ENCODE results near the gene TMEM266.

DNA sequence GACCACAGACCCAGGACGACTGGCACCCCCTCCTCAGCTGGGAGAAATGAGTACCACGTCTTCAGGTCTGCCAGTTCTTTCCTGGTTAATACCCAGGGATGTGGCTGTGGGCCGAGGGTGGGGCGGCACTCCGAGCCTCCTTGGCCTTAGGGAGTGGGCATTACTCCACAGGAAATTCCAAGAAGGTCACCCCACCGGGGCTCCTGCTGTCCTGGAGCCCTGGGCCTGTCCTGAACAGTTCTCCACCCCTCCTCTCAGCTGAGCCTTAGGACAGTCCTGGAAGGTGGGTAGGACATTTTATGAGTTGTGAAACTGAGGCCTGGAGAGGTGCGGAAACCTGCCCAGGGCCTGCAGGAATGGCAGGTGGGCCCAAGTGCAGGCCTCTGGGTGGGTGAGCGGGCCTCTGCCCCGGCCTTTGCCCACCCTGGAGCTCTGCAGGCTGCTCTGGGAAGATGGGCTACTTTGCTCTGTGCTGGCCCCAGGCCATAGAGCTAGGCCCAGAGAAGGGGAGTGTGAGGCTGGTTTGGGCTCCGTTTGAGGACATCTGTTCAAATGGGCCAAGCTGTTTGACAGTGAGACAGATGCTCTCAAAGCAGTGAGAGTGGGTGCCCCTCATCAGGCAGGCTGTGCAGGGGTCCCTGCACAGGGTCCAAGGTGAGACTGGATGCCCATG, 103.1 kb downstream of the TMEM266 start:
- TF ChIP-seq, protein P1, sequence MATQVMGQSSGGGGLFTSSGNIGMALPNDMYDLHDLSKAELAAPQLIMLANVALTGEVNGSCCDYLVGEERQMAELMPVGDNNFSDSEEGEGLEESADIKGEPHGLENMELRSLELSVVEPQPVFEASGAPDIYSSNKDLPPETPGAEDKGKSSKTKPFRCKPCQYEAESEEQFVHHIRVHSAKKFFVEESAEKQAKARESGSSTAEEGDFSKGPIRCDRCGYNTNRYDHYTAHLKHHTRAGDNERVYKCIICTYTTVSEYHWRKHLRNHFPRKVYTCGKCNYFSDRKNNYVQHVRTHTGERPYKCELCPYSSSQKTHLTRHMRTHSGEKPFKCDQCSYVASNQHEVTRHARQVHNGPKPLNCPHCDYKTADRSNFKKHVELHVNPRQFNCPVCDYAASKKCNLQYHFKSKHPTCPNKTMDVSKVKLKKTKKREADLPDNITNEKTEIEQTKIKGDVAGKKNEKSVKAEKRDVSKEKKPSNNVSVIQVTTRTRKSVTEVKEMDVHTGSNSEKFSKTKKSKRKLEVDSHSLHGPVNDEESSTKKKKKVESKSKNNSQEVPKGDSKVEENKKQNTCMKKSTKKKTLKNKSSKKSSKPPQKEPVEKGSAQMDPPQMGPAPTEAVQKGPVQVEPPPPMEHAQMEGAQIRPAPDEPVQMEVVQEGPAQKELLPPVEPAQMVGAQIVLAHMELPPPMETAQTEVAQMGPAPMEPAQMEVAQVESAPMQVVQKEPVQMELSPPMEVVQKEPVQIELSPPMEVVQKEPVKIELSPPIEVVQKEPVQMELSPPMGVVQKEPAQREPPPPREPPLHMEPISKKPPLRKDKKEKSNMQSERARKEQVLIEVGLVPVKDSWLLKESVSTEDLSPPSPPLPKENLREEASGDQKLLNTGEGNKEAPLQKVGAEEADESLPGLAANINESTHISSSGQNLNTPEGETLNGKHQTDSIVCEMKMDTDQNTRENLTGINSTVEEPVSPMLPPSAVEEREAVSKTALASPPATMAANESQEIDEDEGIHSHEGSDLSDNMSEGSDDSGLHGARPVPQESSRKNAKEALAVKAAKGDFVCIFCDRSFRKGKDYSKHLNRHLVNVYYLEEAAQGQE (IDR thresholded peaks at IDR 0.05; ENCODE audit: unreplicated experiment) = no peak
- TF ChIP-seq, protein P2, sequence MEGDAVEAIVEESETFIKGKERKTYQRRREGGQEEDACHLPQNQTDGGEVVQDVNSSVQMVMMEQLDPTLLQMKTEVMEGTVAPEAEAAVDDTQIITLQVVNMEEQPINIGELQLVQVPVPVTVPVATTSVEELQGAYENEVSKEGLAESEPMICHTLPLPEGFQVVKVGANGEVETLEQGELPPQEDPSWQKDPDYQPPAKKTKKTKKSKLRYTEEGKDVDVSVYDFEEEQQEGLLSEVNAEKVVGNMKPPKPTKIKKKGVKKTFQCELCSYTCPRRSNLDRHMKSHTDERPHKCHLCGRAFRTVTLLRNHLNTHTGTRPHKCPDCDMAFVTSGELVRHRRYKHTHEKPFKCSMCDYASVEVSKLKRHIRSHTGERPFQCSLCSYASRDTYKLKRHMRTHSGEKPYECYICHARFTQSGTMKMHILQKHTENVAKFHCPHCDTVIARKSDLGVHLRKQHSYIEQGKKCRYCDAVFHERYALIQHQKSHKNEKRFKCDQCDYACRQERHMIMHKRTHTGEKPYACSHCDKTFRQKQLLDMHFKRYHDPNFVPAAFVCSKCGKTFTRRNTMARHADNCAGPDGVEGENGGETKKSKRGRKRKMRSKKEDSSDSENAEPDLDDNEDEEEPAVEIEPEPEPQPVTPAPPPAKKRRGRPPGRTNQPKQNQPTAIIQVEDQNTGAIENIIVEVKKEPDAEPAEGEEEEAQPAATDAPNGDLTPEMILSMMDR (conservative IDR thresholded peaks at IDR 0.05; ENCODE audit: low read depth in 2 of 2) = no peak
- TF ChIP-seq EZH2phosphoT487 (IDR thresholded peaks at IDR 0.05; ENCODE audit: unreplicated experiment) = no peak
- no peak for TF ChIP-seq ZNF331 (CRISPR knock-in tag; IDR thresholded peaks at IDR 0.05; ENCODE audit: low read depth)
- no peak for TF ChIP-seq CREB1 (CRISPR knock-in tag; IDR thresholded peaks at IDR 0.05; ENCODE audit: low read depth)
- no peak for TF ChIP-seq POLR2AphosphoS5 (IDR thresholded peaks at IDR 0.05; ENCODE audit: low read depth)
- TF ChIP-seq NANOG (IDR thresholded peaks at IDR 0.05; ENCODE audit: borderline replicate concordance) = no peak

Data from GM23338 (cell line).